ENCODE measurements around the gene GCN1. TPM values are rescaled to one million over a fixed set of nuclear protein-coding genes. Genes with fewer than 3 reads are reported as not detected.

Gene GCN1
- total and polyA plus RNA-seq, 2 donors (not counting 3 experiments of a cell fraction or from before 2014, with no cell fraction given), result 30.1 to 101 TPM

- peak; percentile 26 for DNase-seq (ENCODE audit: low read depth, low spot score)
- intact Hi-C loops (cut with micrococcal nuclease), result no loop called here
Measured at GRCh38 chr12:120235369-120236323, 41.1 kb upstream of the GCN1 start.

More at GRCh38 chr12:120235369-120236323, 41.1 kb upstream of the GCN1 start:
- H3K27ac ChIP-seq (ENCODE audit: insufficient read depth, low read depth, low read length), result peak overlapping the region; percentile 100
- no peaks in the 10 kb centered on the region for H3K9me1 ChIP-seq (replicated peaks; ENCODE audit: control insufficient read depth, extremely low read depth, insufficient read depth, low read length)
- peaks cover 88% of the 10 kb centered on the region for H3K4me1 ChIP-seq (ENCODE audit: control insufficient read depth, extremely low read depth, insufficient read depth, low read length)
- H3K36me3 ChIP-seq (ENCODE audit: control insufficient read depth in 2 of 2, extremely low read depth in 1 of 2, insufficient read depth in 2 of 2, low read length in 2 of 2), result no peaks in the 10 kb centered on the region
- H3K4me2 ChIP-seq (ENCODE audit: insufficient read depth, low read length), result no peak overlapping the region
- H3K9me3 ChIP-seq (replicated peaks; ENCODE audit: control insufficient read depth, insufficient read depth, low read length), result no peaks in the 10 kb centered on the region
- dilution Hi-C loops (cut with MboI; ENCODE audit: extremely low pct_ligation_motif_present, low sequenced_read_pairs), result no loop called here
- H4K20me1 ChIP-seq (replicated peaks; ENCODE audit: control insufficient read depth, extremely low read depth, insufficient read depth, low read length), result no peaks in the 10 kb centered on the region
- ChIA-PET CTCF (interaction anchor here (0.9 to 24.5 kb wide), 6 partner anchors 7 to 56 kb away, joined by 4 to 906 read pairs (median 6); partner anchors contain the start of genes PXN, RNU4-2 and RPLP0), POLR2A (interaction anchor here (0.9 to 2.9 kb wide), 9 partner anchors 7 to 56 kb away, joined by 3 to 23 read pairs (median 8); partner anchors contain the start of genes RNU4-2 and RPLP0)
- H3K9ac ChIP-seq (replicated peaks; ENCODE audit: extremely low read depth, insufficient read depth, low read length), result peak overlapping the region; percentile 59
- peaks cover 84% of the 10 kb centered on the region for H3K79me2 ChIP-seq (ENCODE audit: control insufficient read depth, insufficient read depth, low read length)
- TF ChIP-seq GATA2 (IDR thresholded peaks at IDR 0.05; ENCODE audit: insufficient read depth, insufficient read length, low read depth, low read length), result no peak
- peak; percentile 29 to 38 for TF ChIP-seq CTCF (IDR thresholded peaks at IDR 0.05; ENCODE audit: extremely low read depth in 1 of 2, insufficient read depth in 1 of 2, low read depth in 1 of 2, low read length in 2 of 2)
- TF ChIP-seq POLR2A (IDR thresholded peaks at IDR 0.05; ENCODE audit: low read depth, low read length), result no peak
- no peak for TF ChIP-seq EZH2 (IDR thresholded peaks at IDR 0.05; ENCODE audit: borderline replicate concordance, low read depth, low read length, severe bottlenecking)
- FAIRE-seq, result peak; percentile 59
- no TSS peak for BruUV-seq (replicated peaks)
- no peaks in the 10 kb centered on the region for H3K27me3 ChIP-seq (ENCODE audit: control insufficient read depth in 2 of 2, insufficient read depth in 2 of 2, low read length in 2 of 2)
- no peak overlapping the region for H2AFZ ChIP-seq (ENCODE audit: low read depth, low read length)
- no peak overlapping the region for H3K4me3 ChIP-seq (replicated peaks in 1 of 3; ENCODE audit: insufficient read depth in 1 of 3, low read depth in 1 of 3, low read length in 3 of 3)

Data from endothelial cell of umbilical vein (primary cell).